Measurements from ENCODE around the gene FLT3.

DNA sequence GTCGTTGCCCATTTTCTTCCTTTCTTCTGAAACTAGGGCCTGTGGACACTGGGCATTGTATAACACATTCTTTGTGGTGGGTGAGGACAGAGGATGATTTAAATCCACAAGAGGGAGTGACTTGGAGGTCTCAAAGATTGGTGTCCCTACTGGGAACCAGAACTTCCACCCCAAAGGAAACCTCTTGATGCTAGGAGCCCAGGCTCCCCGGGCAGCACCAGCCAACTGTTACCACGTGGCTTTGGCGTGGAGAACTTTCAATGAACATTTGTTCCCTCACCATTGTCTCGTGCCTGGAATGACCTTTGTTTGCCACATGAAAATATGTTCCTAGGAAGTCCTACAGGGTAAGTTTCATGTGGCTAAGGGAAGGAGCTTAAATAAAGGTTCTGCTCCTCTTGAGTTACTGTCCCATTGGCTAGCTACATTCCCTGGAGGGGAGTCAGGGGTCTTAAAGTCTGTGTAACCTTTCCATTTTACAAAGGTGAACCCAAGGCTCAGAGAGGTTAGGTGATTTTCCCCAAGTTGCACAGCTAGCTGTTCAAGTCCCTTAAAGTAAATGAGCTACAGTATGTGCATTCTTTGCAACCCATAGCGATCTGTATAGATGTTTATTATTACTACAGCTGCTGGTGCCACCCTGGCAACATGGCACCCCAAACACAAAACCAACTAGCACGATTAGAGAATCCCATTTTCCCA is 126.3 kb downstream of the FLT3 start:
- TF ChIP-seq POLR2A (IDR thresholded peaks at IDR 0.05) = no peak
- TF ChIP-seq, protein P1, sequence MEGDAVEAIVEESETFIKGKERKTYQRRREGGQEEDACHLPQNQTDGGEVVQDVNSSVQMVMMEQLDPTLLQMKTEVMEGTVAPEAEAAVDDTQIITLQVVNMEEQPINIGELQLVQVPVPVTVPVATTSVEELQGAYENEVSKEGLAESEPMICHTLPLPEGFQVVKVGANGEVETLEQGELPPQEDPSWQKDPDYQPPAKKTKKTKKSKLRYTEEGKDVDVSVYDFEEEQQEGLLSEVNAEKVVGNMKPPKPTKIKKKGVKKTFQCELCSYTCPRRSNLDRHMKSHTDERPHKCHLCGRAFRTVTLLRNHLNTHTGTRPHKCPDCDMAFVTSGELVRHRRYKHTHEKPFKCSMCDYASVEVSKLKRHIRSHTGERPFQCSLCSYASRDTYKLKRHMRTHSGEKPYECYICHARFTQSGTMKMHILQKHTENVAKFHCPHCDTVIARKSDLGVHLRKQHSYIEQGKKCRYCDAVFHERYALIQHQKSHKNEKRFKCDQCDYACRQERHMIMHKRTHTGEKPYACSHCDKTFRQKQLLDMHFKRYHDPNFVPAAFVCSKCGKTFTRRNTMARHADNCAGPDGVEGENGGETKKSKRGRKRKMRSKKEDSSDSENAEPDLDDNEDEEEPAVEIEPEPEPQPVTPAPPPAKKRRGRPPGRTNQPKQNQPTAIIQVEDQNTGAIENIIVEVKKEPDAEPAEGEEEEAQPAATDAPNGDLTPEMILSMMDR (IDR thresholded peaks at IDR 0.05) = no peak

Measured in adrenal gland (tissue), 5 donors.